Body of pancreas (tissue), 4 donors: ENCODE data around the gene NKAIN2. TPM values are rescaled to one million over a fixed set of nuclear protein-coding genes. Genes with fewer than 3 reads are reported as not detected.

ENCODE experiments used
- ATAC-seq: fragments of 150-250 bp; one replicate; pipeline ENCODE4 v1.9.1; 2016
- DNase-seq, 4 donors: peaks; one replicate each; pipeline ENCODE4 v3.0.0-alpha.2; 2019
- H3K27ac ChIP-seq, 4 donors: fragments of 200-600 bp; sonication (generic); 1 replicate in 3 of 4; 2 replicates in 1 of 4; pipeline versions ENCODE4 v1.5.1 to v1.6.1; 2016 to 2019; ENCODE audit warnings: mild to moderate bottlenecking in 1 of 4, mixed read lengths in 1 of 4, moderate library complexity in 1 of 4
- H3K27me3 ChIP-seq, 2 donors: fragments of 200-600 bp; sonication (generic); one replicate each; pipeline ENCODE4 v1.6.0; 2016; ENCODE audit warnings: mild to moderate bottlenecking in 1 of 2
- H3K36me3 ChIP-seq, 2 donors: fragments of 200-600 bp; sonication (generic); replicated peaks in 1 of 2; 2 replicates each; pipeline ENCODE4 v1.5.1; 2016; ENCODE audit warnings: low read depth in 2 of 2; ENCODE audit not compliant: insufficient read depth in 1 of 2
- H3K4me1 ChIP-seq: fragments of 200-600 bp; sonication (generic); one replicate; pipeline ENCODE4 v1.6.0; 2016
- H3K4me3 ChIP-seq, 2 donors: fragments of 200-600 bp; sonication (generic); 1 replicate in 1 of 2; 2 replicates in 1 of 2; pipeline ENCODE4 v1.5.1; 2016 to 2019
- H3K9me3 ChIP-seq, 3 donors: fragments of 200-600 bp; sonication (generic); 1 replicate in 2 of 3; 2 replicates in 1 of 3; pipeline ENCODE4 v1.5.1; 2016
- CTCF ChIP-seq, 7 experiments: fragments of 450-650 bp in 4 of 7; fragments of 200-600 bp in 3 of 7; sonication (generic) in 3 of 7; IDR thresholded peaks; one replicate each; pipeline ENCODE4 v1.5.1; 2016 to 2019; ENCODE audit warnings: antibody characterized with exemption in 7 of 7
- POLR2A ChIP-seq, 3 donors: fragments of 450-650 bp; IDR thresholded peaks; one replicate each; pipeline ENCODE4 v1.6.1; 2016; ENCODE audit warnings: antibody characterized with exemption in 3 of 3, mild to moderate bottlenecking in 2 of 3
- WGBS, 2 donors: methylation state at CpG; one replicate each; pipeline ENCODE4 v1.1.5; 2017; 5-methylcytosine and 5-hydroxymethylcytosine counted together
- intact Hi-C: fragments of 100-400 bp; cut with DNase I; formaldehyde crosslinking; loops from one replicate; pipeline ENCODE4 v1.15.1; 2023
- total RNA-seq, 2 donors: library from RNA; depleted of rRNA; stranded (reverse); fragments of >200 nt; gene quantifications; one replicate each; pipeline ENCODE4 v1.1.0, GENCODE V29; 2016

NKAIN2 gene
- total RNA-seq, 2 donors from 2014 or later: not detected

- TF ChIP-seq CTCF (IDR thresholded peaks at IDR 0.05): no peak
- no peak for TF ChIP-seq POLR2A (IDR thresholded peaks at IDR 0.05)
- no peak for ATAC-seq
- Histone ChIP-seq H3K27me3 (no peaks in the 10 kb centered on the region), H3K27ac (no peak overlapping the region), H3K36me3 (no peaks in the 10 kb centered on the region), H3K4me1 (no peaks in the 10 kb centered on the region), H3K9me3 (no peaks in the 10 kb centered on the region), H3K4me3 (no peak overlapping the region)
- 40 to 61% methylated on average over 5 of the region's 5 CpGs for WGBS, 2 donors
- intact Hi-C loops: no loop called here
- no peak for DNase-seq
These were observed 85.3 kb downstream of the NKAIN2 start for GRCh38 chr6:123888771-123889513.

GRCh38 chr6:123895346-123895745 lies 91.7 kb downstream of the NKAIN2 start:
- 32 to 56% methylated on average over 1 of the region's 1 CpG for WGBS, 2 donors
- intact Hi-C loops: no loop called here

GRCh38 chr6:123895806-123896205 lies 92.1 kb downstream of the NKAIN2 start:
- no peaks in the 10 kb centered on the region for H3K36me3 ChIP-seq
- no peaks in the 10 kb centered on the region for H3K9me3 ChIP-seq
- no peak overlapping the region for H3K4me3 ChIP-seq
- ATAC-seq (no peak), DNase-seq (no peak)
- no peak for TF ChIP-seq CTCF (IDR thresholded peaks at IDR 0.05)
- intact Hi-C loops: no loop called here
- no peaks in the 10 kb centered on the region for H3K27me3 ChIP-seq
- H3K27ac ChIP-seq: no peak overlapping the region
- WGBS, 2 donors: 69% methylated on average over 6 of the region's 6 CpGs
- no peaks in the 10 kb centered on the region for H3K4me1 ChIP-seq

More at GRCh38 chr6:123895346-123895745, 91.7 kb downstream of the NKAIN2 start:
- Histone ChIP-seq H3K36me3 (no peaks in the 10 kb centered on the region), H3K4me3 (no peak overlapping the region), H3K4me1 (no peaks in the 10 kb centered on the region), H3K27me3 (no peaks in the 10 kb centered on the region), H3K9me3 (no peaks in the 10 kb centered on the region), H3K27ac (no peak overlapping the region)
- DNase-seq: no peak
- no peak for ATAC-seq
- TF ChIP-seq CTCF (IDR thresholded peaks at IDR 0.05) (no peak), POLR2A (IDR thresholded peaks at IDR 0.05) (no peak)

GRCh38 chr6:123896869-123897268 lies 93.2 kb downstream of the NKAIN2 start:
- no peak overlapping the region for H3K27ac ChIP-seq
- TF ChIP-seq POLR2A (IDR thresholded peaks at IDR 0.05) (no peak), CTCF (IDR thresholded peaks at IDR 0.05) (no peak)
- no peaks in the 10 kb centered on the region for H3K36me3 ChIP-seq
- ATAC-seq: no peak
- H3K4me1 ChIP-seq: no peaks in the 10 kb centered on the region
- no peaks in the 10 kb centered on the region for H3K27me3 ChIP-seq
- no peak overlapping the region for H3K4me3 ChIP-seq
- intact Hi-C loops: no loop called here
- no peak for DNase-seq
- no peaks in the 10 kb centered on the region for H3K9me3 ChIP-seq

- TF ChIP-seq CTCF (IDR thresholded peaks at IDR 0.05) (no peak), POLR2A (IDR thresholded peaks at IDR 0.05) (no peak)
These were observed 94.3 kb downstream of the NKAIN2 start for GRCh38 chr6:123897965-123898364.

More at GRCh38 chr6:123897965-123898364, 94.3 kb downstream of the NKAIN2 start:
- 68 to 73% methylated on average over 2 of the region's 2 CpGs for WGBS, 2 donors
- no peak overlapping the region for H3K27ac ChIP-seq
- intact Hi-C loops: no loop called here
- no peaks in the 10 kb centered on the region for H3K27me3 ChIP-seq
- DNase-seq: no peak
- H3K9me3 ChIP-seq: no peaks in the 10 kb centered on the region
- H3K4me3 ChIP-seq: no peak overlapping the region
- H3K4me1 ChIP-seq: no peaks in the 10 kb centered on the region
- H3K36me3 ChIP-seq: no peaks in the 10 kb centered on the region
- ATAC-seq: no peak
